HL-60 (cell line): ENCODE results near the gene FALEC.

ENCODE experiments used
- DNase-seq, 2 experiments: peaks; one replicate each; pipeline ENCODE4 v3.0.0-alpha.2; 2010 to 2020; ENCODE audit warnings: low read depth in 1 of 2, low spot score in 1 of 2
- H3K27ac ChIP-seq: fragments of 250-450 bp; sonication (Bioruptor Pico); replicated peaks from 2 replicates; pipeline ENCODE4 v1.5.1; 2020; ENCODE audit warnings: mild to moderate bottlenecking, moderate library complexity
- H3K27me3 ChIP-seq: fragments of 250-450 bp; sonication (Bioruptor Pico); 2 replicates; pipeline ENCODE4 v1.5.1; 2021; ENCODE audit warnings: mild to moderate bottlenecking, moderate library complexity; ENCODE audit not compliant: insufficient read depth, poor library complexity, severe bottlenecking
- H3K4me3 ChIP-seq: replicated peaks from 2 replicates; pipeline ENCODE4 v1.5.1; 2011; ENCODE audit warnings: mild to moderate bottlenecking, control low read depth, low read length; ENCODE audit not compliant: insufficient read depth
- GABPA ChIP-seq: IDR thresholded peaks from 2 replicates; pipeline ENCODE4 v1.6.1; 2012; ENCODE audit warnings: low read depth
- POLR2AphosphoS5 ChIP-seq: IDR thresholded peaks from 2 replicates; pipeline ENCODE4 v1.6.1; 2012; ENCODE audit warnings: low read depth
- SPI1 ChIP-seq: IDR thresholded peaks from 2 replicates; pipeline ENCODE4 v1.6.1; 2012; ENCODE audit warnings: low read depth, mild to moderate bottlenecking, borderline replicate concordance
- TF ChIP-seq, protein P1 (sequence below): IDR thresholded peaks from 2 replicates; pipeline ENCODE4 v1.6.1; 2012; ENCODE audit warnings: low read depth; ENCODE audit not compliant: insufficient replicate concordance
- TF ChIP-seq, protein P2 (sequence below): IDR thresholded peaks from one replicate; pipeline ENCODE4 v1.5.1; 2011; ENCODE audit warnings: low read length, control low read depth, inconsistent platforms; ENCODE audit not compliant: insufficient read depth

FALEC gene

DNA sequence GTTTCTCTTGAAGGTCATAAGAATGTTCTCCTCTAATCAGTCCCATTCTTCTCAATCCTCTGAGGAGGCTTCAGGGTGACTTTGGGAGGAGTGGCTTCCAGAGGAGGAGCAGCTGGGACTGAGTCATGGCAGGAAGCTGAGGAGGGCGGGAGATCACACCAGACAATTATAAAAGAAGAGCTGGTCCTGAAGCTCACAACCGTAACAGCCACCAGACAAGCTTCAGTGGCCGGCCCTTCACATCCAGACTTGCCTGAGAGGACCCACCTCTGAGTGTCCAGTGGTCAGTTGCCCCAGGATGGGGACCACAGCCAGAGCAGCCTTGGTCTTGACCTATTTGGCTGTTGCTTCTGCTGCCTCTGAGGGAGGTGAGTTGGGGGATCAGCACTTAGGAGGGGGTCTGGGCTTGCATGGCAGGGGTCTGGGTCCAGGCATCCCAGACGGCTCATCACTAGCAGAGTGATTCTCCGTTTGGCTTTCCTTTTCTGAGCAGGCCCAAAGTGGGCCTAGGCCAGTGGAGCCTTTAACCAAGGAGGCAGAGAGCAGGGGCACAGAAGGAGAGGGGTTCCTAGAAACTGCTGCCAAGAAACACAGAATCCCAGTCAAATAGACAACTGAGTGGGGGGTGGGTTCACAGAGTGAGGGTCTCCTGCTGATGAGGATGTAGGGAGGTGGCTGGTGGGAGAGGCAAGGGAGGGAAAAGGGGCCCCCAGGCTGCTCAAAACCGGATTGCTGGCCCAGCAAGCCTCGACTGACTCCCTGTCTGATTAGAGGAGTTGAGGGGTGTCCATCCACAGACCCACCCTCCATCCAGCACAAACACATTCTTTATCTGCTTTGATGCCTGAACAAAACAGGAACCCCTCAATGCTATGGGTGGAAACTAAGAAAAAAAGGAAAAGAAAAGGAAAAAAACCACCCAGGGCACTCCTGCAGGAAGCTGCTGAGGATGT, 7.4 kb upstream of the FALEC start, which contains the start of gene ECM1:
ECM1 (plus strand) TSS at position 198 of the 953 bp plus-strand sequence; CDS start at position 299, 101 bp downstream.
- TF ChIP-seq POLR2AphosphoS5 (no peak), SPI1 (no peak), GABPA (no peak)
- TF ChIP-seq, protein P1, sequence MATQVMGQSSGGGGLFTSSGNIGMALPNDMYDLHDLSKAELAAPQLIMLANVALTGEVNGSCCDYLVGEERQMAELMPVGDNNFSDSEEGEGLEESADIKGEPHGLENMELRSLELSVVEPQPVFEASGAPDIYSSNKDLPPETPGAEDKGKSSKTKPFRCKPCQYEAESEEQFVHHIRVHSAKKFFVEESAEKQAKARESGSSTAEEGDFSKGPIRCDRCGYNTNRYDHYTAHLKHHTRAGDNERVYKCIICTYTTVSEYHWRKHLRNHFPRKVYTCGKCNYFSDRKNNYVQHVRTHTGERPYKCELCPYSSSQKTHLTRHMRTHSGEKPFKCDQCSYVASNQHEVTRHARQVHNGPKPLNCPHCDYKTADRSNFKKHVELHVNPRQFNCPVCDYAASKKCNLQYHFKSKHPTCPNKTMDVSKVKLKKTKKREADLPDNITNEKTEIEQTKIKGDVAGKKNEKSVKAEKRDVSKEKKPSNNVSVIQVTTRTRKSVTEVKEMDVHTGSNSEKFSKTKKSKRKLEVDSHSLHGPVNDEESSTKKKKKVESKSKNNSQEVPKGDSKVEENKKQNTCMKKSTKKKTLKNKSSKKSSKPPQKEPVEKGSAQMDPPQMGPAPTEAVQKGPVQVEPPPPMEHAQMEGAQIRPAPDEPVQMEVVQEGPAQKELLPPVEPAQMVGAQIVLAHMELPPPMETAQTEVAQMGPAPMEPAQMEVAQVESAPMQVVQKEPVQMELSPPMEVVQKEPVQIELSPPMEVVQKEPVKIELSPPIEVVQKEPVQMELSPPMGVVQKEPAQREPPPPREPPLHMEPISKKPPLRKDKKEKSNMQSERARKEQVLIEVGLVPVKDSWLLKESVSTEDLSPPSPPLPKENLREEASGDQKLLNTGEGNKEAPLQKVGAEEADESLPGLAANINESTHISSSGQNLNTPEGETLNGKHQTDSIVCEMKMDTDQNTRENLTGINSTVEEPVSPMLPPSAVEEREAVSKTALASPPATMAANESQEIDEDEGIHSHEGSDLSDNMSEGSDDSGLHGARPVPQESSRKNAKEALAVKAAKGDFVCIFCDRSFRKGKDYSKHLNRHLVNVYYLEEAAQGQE, result no peak
- TF ChIP-seq, protein P2, sequence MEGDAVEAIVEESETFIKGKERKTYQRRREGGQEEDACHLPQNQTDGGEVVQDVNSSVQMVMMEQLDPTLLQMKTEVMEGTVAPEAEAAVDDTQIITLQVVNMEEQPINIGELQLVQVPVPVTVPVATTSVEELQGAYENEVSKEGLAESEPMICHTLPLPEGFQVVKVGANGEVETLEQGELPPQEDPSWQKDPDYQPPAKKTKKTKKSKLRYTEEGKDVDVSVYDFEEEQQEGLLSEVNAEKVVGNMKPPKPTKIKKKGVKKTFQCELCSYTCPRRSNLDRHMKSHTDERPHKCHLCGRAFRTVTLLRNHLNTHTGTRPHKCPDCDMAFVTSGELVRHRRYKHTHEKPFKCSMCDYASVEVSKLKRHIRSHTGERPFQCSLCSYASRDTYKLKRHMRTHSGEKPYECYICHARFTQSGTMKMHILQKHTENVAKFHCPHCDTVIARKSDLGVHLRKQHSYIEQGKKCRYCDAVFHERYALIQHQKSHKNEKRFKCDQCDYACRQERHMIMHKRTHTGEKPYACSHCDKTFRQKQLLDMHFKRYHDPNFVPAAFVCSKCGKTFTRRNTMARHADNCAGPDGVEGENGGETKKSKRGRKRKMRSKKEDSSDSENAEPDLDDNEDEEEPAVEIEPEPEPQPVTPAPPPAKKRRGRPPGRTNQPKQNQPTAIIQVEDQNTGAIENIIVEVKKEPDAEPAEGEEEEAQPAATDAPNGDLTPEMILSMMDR, result no peak
- H3K27ac ChIP-seq, result no peak within 1 kb of the TSS

DNA sequence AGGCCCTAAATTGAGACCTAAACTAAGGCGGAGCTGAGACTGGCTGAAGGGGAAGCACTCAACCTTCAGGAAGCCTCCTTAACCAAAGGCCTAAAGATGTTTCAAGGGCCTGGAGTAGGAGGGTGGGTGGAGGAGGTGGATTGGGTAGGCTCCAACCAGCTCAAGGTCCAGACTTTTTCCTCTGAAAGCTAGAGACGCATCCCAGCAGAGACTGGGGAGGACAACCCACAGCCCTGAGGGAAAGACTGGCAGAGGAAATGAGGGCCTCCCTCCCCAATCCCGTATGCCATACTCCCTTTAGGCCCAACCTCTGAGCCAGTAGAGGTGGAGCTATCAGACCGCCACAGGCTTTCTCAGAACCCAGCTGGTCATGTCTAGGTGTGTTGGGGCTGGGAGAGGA, 6.6 kb upstream of the FALEC start:
- no peak overlapping the region for H3K27ac ChIP-seq
- TF ChIP-seq GABPA (no peak), POLR2AphosphoS5 (no peak), SPI1 (no peak)
- TF ChIP-seq, protein P1, result no peak
- TF ChIP-seq, protein P2, result no peak
- no peak for DNase-seq

More for the DNA sequence above, 7.4 kb upstream of the FALEC start, which contains the start of gene ECM1:
- no peak for DNase-seq
- Histone ChIP-seq H3K4me3 (no peak within 1 kb of the TSS), H3K27me3 (no peaks in the 10 kb centered on the region)

DNA sequence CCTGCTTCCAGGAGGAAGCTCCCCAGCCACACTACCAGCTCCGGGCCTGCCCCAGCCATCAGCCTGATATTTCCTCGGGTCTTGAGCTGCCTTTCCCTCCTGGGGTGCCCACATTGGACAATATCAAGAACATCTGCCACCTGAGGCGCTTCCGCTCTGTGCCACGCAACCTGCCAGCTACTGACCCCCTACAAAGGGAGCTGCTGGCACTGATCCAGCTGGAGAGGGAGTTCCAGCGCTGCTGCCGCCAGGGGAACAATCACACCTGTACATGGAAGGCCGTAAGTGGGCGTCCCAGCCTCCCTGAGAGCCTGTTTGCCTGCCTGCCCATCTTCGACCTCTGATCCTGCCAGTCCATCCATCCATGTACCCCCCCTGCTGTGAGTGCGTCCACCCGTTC, 4.0 kb upstream of the FALEC start:
- Histone ChIP-seq H3K4me3 (no peak overlapping the region), H3K27me3 (no peaks in the 10 kb centered on the region), H3K27ac (no peak overlapping the region)
- DNase-seq, result no peak
- no peak for TF ChIP-seq GABPA
- TF ChIP-seq SPI1, result no peak
- TF ChIP-seq POLR2AphosphoS5, result no peak
- TF ChIP-seq, protein P2, result no peak
- TF ChIP-seq, protein P1, result no peak

More for the DNA sequence above, 6.6 kb upstream of the FALEC start:
- Histone ChIP-seq H3K4me3 (no peak overlapping the region), H3K27me3 (no peaks in the 10 kb centered on the region)
